Mucosa of descending colon (tissue), 3 donors: Measurements from ENCODE around the gene CAPN13. TPM values are rescaled to one million over a fixed set of nuclear protein-coding genes. Genes with fewer than 3 reads are reported as not detected.

Experiments
- ATAC-seq: fragments of 200-7000 bp; cut with Tn5 transposase; one replicate; pipeline ENCODE4 v1.9.1; 2020; ENCODE audit warnings: mild to moderate bottlenecking, moderate library complexity
- DNase-seq, 3 donors: peaks; one replicate each; pipeline ENCODE4 v3.0.0-alpha.2; 2020
- H3K36me3 ChIP-seq: fragments of 200-600 bp; one replicate; pipeline ENCODE4 v1.8.0; 2021; ENCODE audit warnings: low read depth, mild to moderate bottlenecking
- H3K4me1 ChIP-seq: fragments of 200-600 bp; one replicate; pipeline ENCODE4 v1.8.0; 2021; ENCODE audit warnings: low read depth, mild to moderate bottlenecking
- H3K4me3 ChIP-seq: fragments of 200-600 bp; one replicate; pipeline ENCODE4 v1.8.0; 2021; ENCODE audit warnings: mild to moderate bottlenecking
- H3K9me3 ChIP-seq: fragments of 200-600 bp; one replicate; pipeline ENCODE4 v1.8.0; 2021; ENCODE audit warnings: mild to moderate bottlenecking
- CTCF ChIP-seq: fragments of 200-600 bp; IDR thresholded peaks from one replicate; pipeline ENCODE4 v1.8.0; 2022; ENCODE audit warnings: antibody characterized with exemption, mild to moderate bottlenecking
- intact Hi-C, 2 donors: fragments of 100-400 bp; cut with DNase I in 1 of 2; cut with micrococcal nuclease in 1 of 2; formaldehyde crosslinking; loops; one replicate each; pipeline versions ENCODE4 v1.11.0 to v1.11.1; 2022; cut with DNase I, micrococcal nuclease
- total RNA-seq, 3 donors: library from RNA; stranded (reverse); fragmentation: NEBNext Ultra II Directional in 2 of 3; extraction: Animal tissue kit (Norgen Biotek cat#: 25700) in 2 of 3; gene quantifications; one replicate each; pipeline versions ENCODE4 v1.2.1 to v1.2.4, GENCODE V29; 2021 to 2023
- donor health status: DM: no; HTN: no; CAD: no; lungs with moderate emphysema.
- donor health status: DM: no; HTN: no; CAD: no.
- donor health status: DM: no; HTN: yes; CAD: no.

CAPN13 gene
- total RNA-seq, 3 donors from 2014 or later: 36.7 to 88.6 (median 61.9) TPM

DNA sequence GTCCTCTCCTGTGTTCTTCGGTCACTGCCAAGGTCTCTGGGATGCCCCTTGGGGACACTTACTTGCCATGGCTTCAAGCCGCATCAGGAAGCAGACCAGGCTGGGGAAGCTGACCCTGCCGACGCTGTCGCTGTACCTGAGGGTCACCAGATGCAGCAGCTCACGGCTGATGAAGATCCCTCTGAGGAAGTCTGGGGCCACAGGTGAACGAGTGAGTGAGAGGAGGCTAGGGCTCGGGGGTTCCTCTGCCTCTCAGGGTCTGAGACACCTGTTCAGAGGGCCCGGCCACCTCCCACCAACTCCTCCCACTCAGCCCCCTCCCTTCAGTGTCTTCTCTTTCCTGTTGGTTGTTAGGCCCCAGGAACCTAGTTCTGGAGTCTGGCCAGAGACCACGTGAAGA lies 74.9 kb downstream of the CAPN13 start:
- ATAC-seq (no peak), DNase-seq (no peak)
- H3K9me3 ChIP-seq: no peaks in the 10 kb centered on the region
- TF ChIP-seq CTCF: no peak
- H3K4me3 ChIP-seq: no peak overlapping the region
- intact Hi-C loops: no loop called here
- no peaks in the 10 kb centered on the region for H3K4me1 ChIP-seq
- H3K36me3 ChIP-seq: no peaks in the 10 kb centered on the region

- TF ChIP-seq CTCF: no peak
- Histone ChIP-seq H3K9me3 (no peaks in the 10 kb centered on the region), H3K4me3 (no peak overlapping the region), H3K36me3 (no peaks in the 10 kb centered on the region), H3K4me1 (no peaks in the 10 kb centered on the region)
- intact Hi-C loops: no loop called here
- DNase-seq: no peak
- ATAC-seq: no peak
Measured at GRCh38 chr2:30731706-30732105, 75.5 kb downstream of the CAPN13 start.

DNA sequence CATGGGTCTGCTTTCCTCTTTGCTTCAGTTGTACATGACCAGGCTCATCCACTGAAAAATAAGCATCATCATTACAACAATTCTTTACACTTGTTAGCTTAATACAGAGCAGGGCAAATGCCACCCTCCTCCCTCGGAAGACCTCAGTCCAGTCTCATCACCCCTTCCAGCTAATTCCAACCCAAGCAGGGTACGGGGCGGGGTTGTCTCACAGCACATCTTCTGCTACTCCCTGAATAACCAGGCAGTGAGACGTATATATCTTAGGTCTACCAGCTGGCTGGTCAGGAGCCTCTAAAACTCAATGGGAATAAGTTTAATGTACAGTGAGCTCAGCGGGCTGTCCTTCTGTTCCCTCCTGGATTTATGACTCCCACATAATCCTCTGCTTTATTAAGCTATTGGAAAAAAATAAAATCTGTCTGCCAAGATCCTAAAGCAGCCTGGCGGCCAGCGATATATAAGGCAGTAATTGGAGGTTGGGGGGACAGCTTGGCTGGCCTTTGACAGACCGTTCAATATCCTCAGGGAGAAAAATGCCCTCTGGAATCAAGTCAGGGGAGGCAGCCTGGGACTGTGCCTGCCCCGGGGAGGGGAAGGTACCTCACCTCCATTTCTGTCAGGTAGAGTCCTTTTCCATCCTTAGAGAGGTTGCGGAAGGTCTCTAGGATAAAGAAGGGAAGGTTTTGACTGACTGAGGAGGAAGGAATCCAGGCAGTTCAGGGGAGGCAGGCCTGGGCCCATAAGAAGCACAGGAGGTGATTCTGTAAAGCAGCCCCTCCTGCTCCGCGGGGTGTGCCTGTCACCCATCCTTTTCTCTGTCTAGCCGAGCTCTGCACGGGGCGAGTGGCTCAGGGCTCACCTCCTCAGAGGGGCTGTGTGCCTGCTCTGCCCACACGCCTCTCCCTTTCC lies 76.3 kb downstream of the CAPN13 start:
- ATAC-seq (no peak), DNase-seq (no peak)
- Histone ChIP-seq H3K36me3 (no peaks in the 10 kb centered on the region), H3K4me3 (no peak overlapping the region), H3K9me3 (no peaks in the 10 kb centered on the region), H3K4me1 (no peaks in the 10 kb centered on the region)
- intact Hi-C loops: no loop called here
- TF ChIP-seq CTCF: no peak

- Histone ChIP-seq H3K36me3 (no peaks in the 10 kb centered on the region), H3K4me1 (no peaks in the 10 kb centered on the region), H3K9me3 (no peaks in the 10 kb centered on the region), H3K4me3 (no peak overlapping the region)
- no peak for TF ChIP-seq CTCF
- no peak for ATAC-seq
- intact Hi-C loops: no loop called here
- DNase-seq: no peak
Measured at GRCh38 chr2:30729031-30729430, 78.2 kb downstream of the CAPN13 start.

DNA sequence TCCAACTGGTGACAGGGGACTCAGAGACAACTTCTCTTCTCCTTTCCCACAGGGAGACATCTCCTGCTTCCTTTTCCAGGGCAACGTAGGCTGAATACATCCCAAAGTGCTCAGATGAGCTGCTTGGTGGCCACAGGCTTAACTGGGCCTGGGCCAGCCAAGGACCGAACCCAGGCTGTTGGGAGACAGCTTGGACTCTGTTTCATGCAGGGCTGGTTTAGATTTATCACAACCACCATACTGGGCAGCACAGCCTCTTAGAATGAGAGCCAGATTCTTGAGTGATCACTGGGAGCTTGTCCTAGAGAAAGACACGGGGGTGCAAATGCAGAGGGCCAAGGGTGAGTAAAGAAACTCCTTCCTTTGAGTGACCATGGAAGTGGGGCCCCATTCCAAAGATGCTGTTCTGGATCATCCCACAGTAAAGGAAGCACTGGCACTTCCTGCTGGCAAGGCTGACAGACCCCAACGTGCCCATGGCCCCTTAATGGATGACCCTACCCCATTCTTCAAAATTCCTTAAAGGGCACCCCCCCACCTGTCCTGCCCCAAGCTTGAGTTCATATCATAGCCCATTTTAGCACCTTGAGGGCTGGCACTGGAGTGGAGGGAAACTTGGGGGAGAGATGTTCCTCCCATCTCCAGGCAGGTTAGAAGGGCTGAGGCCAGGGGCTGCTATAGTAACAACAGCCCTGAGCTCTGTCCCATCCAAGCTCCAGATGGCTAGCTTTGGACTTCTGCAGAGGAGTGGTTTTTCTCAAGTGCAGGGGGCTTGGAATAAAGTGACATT lies 84.1 kb downstream of the CAPN13 start:
- DNase-seq (no peak), ATAC-seq (no peak)
- Histone ChIP-seq H3K36me3 (no peaks in the 10 kb centered on the region), H3K4me3 (no peak overlapping the region), H3K9me3 (no peaks in the 10 kb centered on the region), H3K4me1 (no peaks in the 10 kb centered on the region)
- no peak for TF ChIP-seq CTCF
- intact Hi-C loops: no loop called here
